ENCODE data around the gene UMAD1.

DNA sequence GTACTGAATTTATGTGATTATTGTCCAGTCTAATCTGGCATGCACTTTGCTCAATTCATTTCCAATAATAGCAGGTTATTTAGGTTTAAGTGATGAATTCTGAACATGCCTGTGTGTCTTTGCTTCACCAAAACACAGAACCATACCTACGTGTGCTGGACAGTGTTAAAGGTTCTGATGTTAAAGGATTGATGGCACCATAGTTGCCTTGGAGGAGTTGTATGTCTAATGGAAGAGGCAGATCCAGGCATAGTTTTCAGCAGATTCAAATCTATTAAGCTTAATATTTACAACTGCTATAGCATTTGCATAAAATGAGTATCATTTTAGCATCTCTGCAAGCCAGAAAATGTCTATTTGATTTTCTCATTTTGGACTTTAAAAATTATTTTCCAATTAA lies 28.0 kb upstream of the UMAD1 start:
- TF ChIP-seq EZH2 (IDR thresholded peaks at IDR 0.05; ENCODE audit: insufficient read depth, low read length) (no peak), CTCF (IDR thresholded peaks at IDR 0.05; ENCODE audit: insufficient read depth, low read depth, low read length) (no peak)
